ENCODE data around the gene LSM7.

The LSM7 gene

GRCh38 chr19:2320049-2320448, 8.3 kb downstream of the LSM7 start:
- DNase-seq, result no peak

GRCh38 chr19:2319551-2319950, 8.8 kb downstream of the LSM7 start:
- no peak for DNase-seq

GRCh38 chr19:2318923-2319322, 9.5 kb downstream of the LSM7 start:
- DNase-seq, result no peak

GRCh38 chr19:2317756-2318155, 10.6 kb downstream of the LSM7 start:
- DNase-seq, result no peak

GRCh38 chr19:2317300-2317699, 11.1 kb downstream of the LSM7 start:
- no peak for DNase-seq

GRCh38 chr19:2315818-2316353, 12.5 kb downstream of the LSM7 start:
- DNase-seq, result peak; percentile 91

GRCh38 chr19:2315121-2315817, 13.1 kb downstream of the LSM7 start:
- no peak for DNase-seq

GRCh38 chr19:2312820-2313501, 15.4 kb downstream of the LSM7 start:
- DNase-seq, result no peak

GRCh38 chr19:2311093-2311492, 17.3 kb downstream of the LSM7 start:
- no peak for DNase-seq

- DNase-seq, result no peak
Observed at GRCh38 chr19:2309734-2310362, 18.5 kb downstream of the LSM7 start.

- DNase-seq, result no peak
Observed at GRCh38 chr19:2308114-2308556, 20.3 kb downstream of the LSM7 start, which contains the start of gene LINGO3. LINGO3 (minus strand) TSS chr19:2308154; CDS start chr19:2291776, 16,378 bp downstream.

GRCh38 chr19:2307518-2308012, 20.8 kb downstream of the LSM7 start:
- no peak for DNase-seq

- no peak for DNase-seq
Observed at GRCh38 chr19:2306971-2307370, 21.4 kb downstream of the LSM7 start.

- DNase-seq, result no peak
Observed at GRCh38 chr19:2306281-2306806, 22.0 kb downstream of the LSM7 start.

GRCh38 chr19:2305452-2306280, 22.7 kb downstream of the LSM7 start:
- no peak for DNase-seq

GRCh38 chr19:2303211-2303798, 25.1 kb downstream of the LSM7 start:
- DNase-seq, result no peak

GRCh38 chr19:2302319-2303210, 25.8 kb downstream of the LSM7 start:
- peak; percentile 56 for DNase-seq

- DNase-seq, result no peak
Observed at GRCh38 chr19:2300533-2300932, 27.9 kb downstream of the LSM7 start.

- DNase-seq, result no peak
Observed at GRCh38 chr19:2296141-2296540, 32.2 kb downstream of the LSM7 start.

- no peak for DNase-seq
Observed at GRCh38 chr19:2294687-2295335, 33.6 kb downstream of the LSM7 start.
